B cell (primary cell): ENCODE data around the gene CDC42SE2. TPM values are rescaled to one million over a fixed set of nuclear protein-coding genes. Genes with fewer than 3 reads are reported as not detected.
A peak's percentile ranks its signal among the peaks of the same experiment; 100 is the strongest.

ENCODE experiments used
- ATAC-seq: fragments of 200-7000 bp; cut with Tn5 transposase; one replicate; pipeline ENCODE4 v1.10.0; 2021; ENCODE audit warnings: low read depth, mild to moderate bottlenecking, moderate number of reproducible peaks, moderate library complexity
- CTCF ChIA-PET: fragments of 350-600 bp; sonication (Branson Sonifier 250); formaldehyde crosslinking; loops from one replicate; lab custom pipeline; 2021; ENCODE audit warnings: antibody characterized with exemption, inconsistent platforms; lab: Charles Lee
- POLR2A ChIA-PET: fragments of 350-600 bp; sonication (Branson Sonifier 250); formaldehyde crosslinking; loops from one replicate; lab custom pipeline; 2021; ENCODE audit warnings: antibody characterized with exemption; lab: Charles Lee
- DNase-seq: peaks from one replicate; pipeline ENCODE4 v3.0.0; 2013
- H2AFZ ChIP-seq: 2 replicates; pipeline ENCODE4 v1.6.1; 2012; ENCODE audit warnings: mild to moderate bottlenecking, low read depth, low read length; ENCODE audit not compliant: insufficient read depth, poor library complexity, severe bottlenecking
- H3K27ac ChIP-seq, 2 donors: 1 replicate in 1 of 2; 2 replicates in 1 of 2; pipeline ENCODE4 v1.5.1; 2012 to 2013; ENCODE audit warnings: low read length in 2 of 2, mild to moderate bottlenecking in 2 of 2, moderate library complexity in 1 of 2
- H3K27me3 ChIP-seq, 4 experiments: fragments of 200-600 bp in 1 of 4; sonication (generic) in 1 of 4; replicated peaks in 1 of 4; 1 replicate in 2 of 4; 2 replicates in 2 of 4; pipeline versions ENCODE4 v1.6.1 to v1.7.0; 2013 to 2016; ENCODE audit warnings: low read length in 3 of 4, mild to moderate bottlenecking in 2 of 4, mixed read lengths in 1 of 4, moderate library complexity in 1 of 4; ENCODE audit not compliant: insufficient read depth in 4 of 4, control insufficient read depth in 3 of 4; ENCODE audit errors: control extremely low read depth in 1 of 4
- H3K36me3 ChIP-seq, 2 experiments: replicated peaks in 1 of 2; 1 replicate in 1 of 2; 2 replicates in 1 of 2; pipeline versions ENCODE4 v1.6.1 to v1.7.1; 2013; ENCODE audit warnings: low read length in 1 of 2; ENCODE audit not compliant: insufficient read depth in 2 of 2, control insufficient read depth in 1 of 2; ENCODE audit errors: control extremely low read depth in 1 of 2, extremely low read depth in 1 of 2
- H3K4me1 ChIP-seq, 2 donors: fragments of 200-600 bp in 1 of 2; sonication (generic) in 1 of 2; 1 replicate in 1 of 2; 2 replicates in 1 of 2; pipeline versions ENCODE4 v1.5.1 to v1.6.1; 2013 to 2017; ENCODE audit warnings: low read length in 2 of 2; ENCODE audit not compliant: control insufficient read depth in 2 of 2, insufficient read depth in 2 of 2
- H3K4me2 ChIP-seq: replicated peaks from 2 replicates; pipeline ENCODE3; 2012; ENCODE audit warnings: mild to moderate bottlenecking, low read depth, low read length; ENCODE audit not compliant: poor library complexity, severe bottlenecking
- H3K4me3 ChIP-seq, 5 experiments: fragments of 200-600 bp in 1 of 5; sonication (generic) in 1 of 5; 1 replicate in 3 of 5; 2 replicates in 2 of 5; pipeline versions ENCODE4 v1.5.1 to v1.7.0; 2011 to 2016; ENCODE audit warnings: low read length in 4 of 5, mild to moderate bottlenecking in 4 of 5, low read depth in 2 of 5, control low read depth in 1 of 5, moderate library complexity in 1 of 5; ENCODE audit not compliant: insufficient read depth in 1 of 5; ENCODE audit errors: control extremely low read depth in 1 of 5, extremely low read depth in 1 of 5
- H3K79me2 ChIP-seq: fragments of 200-600 bp; sonication (generic); one replicate; pipeline ENCODE4 v1.6.0; 2016; ENCODE audit warnings: low read length; ENCODE audit not compliant: control insufficient read depth, insufficient read depth
- H3K9ac ChIP-seq: fragments of 200-600 bp; sonication (generic); 2 replicates; pipeline ENCODE4 v1.6.1; 2017; ENCODE audit warnings: mild to moderate bottlenecking, low read length, moderate library complexity
- H3K9me3 ChIP-seq, 3 donors: one replicate each; pipeline versions ENCODE4 v1.6.1 to v1.7.1; 2013; ENCODE audit warnings: low read length in 2 of 3; ENCODE audit not compliant: control insufficient read depth in 2 of 3, insufficient read depth in 1 of 3; ENCODE audit errors: control extremely low read depth in 1 of 3
- H4K20me1 ChIP-seq: 2 replicates; pipeline ENCODE4 v1.6.0; 2012; ENCODE audit warnings: mild to moderate bottlenecking, low read length; ENCODE audit not compliant: insufficient read depth, control insufficient read depth, poor library complexity, severe bottlenecking
- H3K27ac Mint-ChIP-seq: one replicate; pipeline ENCODE4 v1.8.0; 2021; ENCODE audit warnings: mixed read lengths
- H3K27me3 Mint-ChIP-seq: one replicate; pipeline ENCODE4 v1.8.0; 2021; ENCODE audit warnings: mixed read lengths
- H3K4me1 Mint-ChIP-seq: one replicate; pipeline ENCODE4 v1.8.0; 2021; ENCODE audit warnings: mixed read lengths
- H3K4me3 Mint-ChIP-seq: one replicate; pipeline ENCODE4 v1.8.0; 2021; ENCODE audit warnings: mixed read lengths
- H3K9me3 Mint-ChIP-seq: one replicate; pipeline ENCODE4 v1.8.0; 2022; ENCODE audit warnings: mixed read lengths; ENCODE audit not compliant: insufficient read depth
- CTCF ChIP-seq: fragments of 200-600 bp; IDR thresholded peaks from one replicate; pipeline ENCODE4 v1.8.0; 2022; ENCODE audit warnings: antibody characterized with exemption, mild to moderate bottlenecking
- EZH2 ChIP-seq: IDR thresholded peaks from 2 replicates; pipeline ENCODE4 v1.6.1; 2012; ENCODE audit warnings: borderline replicate concordance, low read depth, mild to moderate bottlenecking, moderate library complexity, low read length; ENCODE audit not compliant: insufficient read depth, poor library complexity, severe bottlenecking
- WGBS: methylation state at CpG from one replicate; pipeline ENCODE4 v1.1.5; 2013; ENCODE audit warnings: missing lambda C conversion rate; ENCODE audit not compliant: insufficient coverage; 5-methylcytosine and 5-hydroxymethylcytosine counted together
- intact Hi-C: fragments of 100-400 bp; cut with micrococcal nuclease; formaldehyde crosslinking; loops from one replicate; pipeline ENCODE4 v1.10.0; 2022
- polyA plus RNA-seq: library from polyadenylated mRNA; depleted of rRNA; stranded (reverse); fragments of >200 nt; gene quantifications from 2 replicates; pipeline ENCODE4 v1.2.3, GENCODE V29; 2012
- total RNA-seq, 2 donors: library from RNA; stranded (reverse); fragments of 120-200 nt in 1 of 2; gene quantifications; 1 replicate in 1 of 2; 2 replicates in 1 of 2; pipeline versions ENCODE4 v1.2.3 to v1.2.4, GENCODE V29; 2013 to 2022

The CDC42SE2 gene
- total and polyA plus RNA-seq, 2 donors (not counting 1 experiment from before 2014, with no cell fraction given): 42.5 to 161 TPM

- H3K4me3 Mint-ChIP-seq: no peak overlapping the region
- peak overlapping the region; percentile 99 for H3K27ac ChIP-seq
These were observed 113.5 kb downstream of the CDC42SE2 start for GRCh38 chr5:131377346-131377745.

More at GRCh38 chr5:131377346-131377745, 113.5 kb downstream of the CDC42SE2 start:
- CTCF ChIA-PET: interaction anchor here (0.6 to 3.9 kb wide), 5 partner anchors 17 to 120 kb away, joined by 3 to 31 read pairs (median 5); partner anchors contain the start of gene CDC42SE2
- Mint-ChIP-seq H3K9me3 (no peaks in the 10 kb centered on the region), H3K4me1 (peaks cover 86% of the 10 kb centered on the region), H3K27ac (peak overlapping the region; percentile 90), H3K27me3 (no peaks in the 10 kb centered on the region)
- Histone ChIP-seq H3K4me2 (peak overlapping the region; percentile 71), H3K4me1 (peaks cover 91 to 96% of the 10 kb centered on the region in 2 donors), H3K36me3 (no peaks in the 10 kb centered on the region), H2AFZ (no peak overlapping the region), H3K9ac (no peak overlapping the region), H3K27me3 (no peaks in the 10 kb centered on the region), H3K4me3 (no peak overlapping the region), H3K79me2 (peaks cover 94% of the 10 kb centered on the region), H4K20me1 (no peaks in the 10 kb centered on the region), H3K9me3 (peaks cover 0 to 6% (median 0%) of the 10 kb centered on the region in 3 donors)
- TF ChIP-seq EZH2: no peak
- TF ChIP-seq CTCF: no peak
- no peak for DNase-seq
- POLR2A ChIA-PET: interaction anchor here (0.7 kb wide), 2 partner anchors 16 to 115 kb away, joined by 3 to 5 read pairs; no protein-coding TSS in a partner anchor
- no peak for ATAC-seq
- WGBS: 91% methylated on average over 6 of the region's 6 CpGs
- intact Hi-C loops: loop anchor here (5.0 to 10.0 kb wide), 2 partner anchors 40 to 417 kb away; partner anchors contain the start of gene FNIP1
